HG03108 (cell line): ENCODE measurements around the gene PIAS4.

Experiments
- ATAC-seq: cut with Tn5 transposase; IDR thresholded peaks from one replicate; pipeline ENCODE4 v1.9.1; 2021; ENCODE audit warnings: moderate library complexity; ENCODE audit not compliant: unreplicated experiment

The PIAS4 gene

DNA sequence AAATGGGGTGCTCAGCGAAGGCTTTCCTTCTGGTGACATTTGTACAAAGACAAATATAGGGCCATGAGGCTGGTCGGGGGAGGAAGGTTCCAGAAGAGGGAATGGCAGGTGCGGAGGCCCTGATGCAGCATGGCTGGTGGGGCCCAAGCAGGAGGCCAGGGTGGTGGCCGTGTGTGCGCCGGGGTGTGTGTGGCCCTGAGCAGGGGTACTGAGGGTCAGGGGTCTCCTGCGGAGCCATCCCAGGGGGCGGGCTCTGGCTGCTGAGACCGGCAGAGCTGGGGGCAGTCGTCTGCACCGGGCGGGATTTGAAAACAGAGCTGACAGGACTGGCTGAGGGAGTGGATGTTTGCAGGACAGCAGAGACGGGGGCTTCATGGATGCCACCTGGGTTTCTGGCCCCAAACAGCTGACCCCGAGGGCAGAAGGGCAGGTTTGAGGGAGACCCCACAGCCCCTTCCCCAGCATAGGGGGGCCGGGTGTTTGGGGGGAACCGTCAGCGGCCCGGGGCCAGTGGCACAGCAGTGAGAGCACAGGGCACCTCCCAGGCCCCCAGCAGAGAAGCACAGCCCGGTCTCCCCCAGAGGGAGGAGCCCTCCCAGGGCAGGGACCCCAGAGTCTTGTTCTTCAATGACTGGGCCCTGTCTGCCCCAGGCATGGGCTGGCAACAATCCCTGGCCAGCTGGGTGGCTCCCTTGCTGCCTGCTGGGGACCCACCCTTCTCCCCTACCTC is 11.4 kb downstream of the PIAS4 start:
- ATAC-seq: no peak

DNA sequence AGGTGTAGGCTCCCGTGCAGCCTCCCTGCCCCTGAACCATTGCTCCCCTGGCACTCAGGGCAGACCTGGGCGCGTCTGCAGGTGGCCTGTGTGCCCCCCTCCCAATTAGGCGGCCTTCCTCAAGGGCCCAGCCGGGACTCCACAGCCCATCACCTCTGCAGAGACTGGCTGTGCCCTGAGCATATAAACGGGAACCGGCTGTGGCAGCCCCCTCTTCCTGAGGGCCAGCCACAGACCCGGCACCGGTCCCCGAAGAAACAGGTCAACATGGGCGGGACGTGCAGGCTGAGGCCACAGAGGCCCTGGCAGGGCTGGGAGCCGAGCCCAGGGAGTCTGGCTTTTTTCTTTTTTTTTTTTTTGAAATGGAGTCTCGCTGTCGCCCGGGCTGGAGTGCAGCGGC is 12.0 kb downstream of the PIAS4 start:
- ATAC-seq: no peak

DNA sequence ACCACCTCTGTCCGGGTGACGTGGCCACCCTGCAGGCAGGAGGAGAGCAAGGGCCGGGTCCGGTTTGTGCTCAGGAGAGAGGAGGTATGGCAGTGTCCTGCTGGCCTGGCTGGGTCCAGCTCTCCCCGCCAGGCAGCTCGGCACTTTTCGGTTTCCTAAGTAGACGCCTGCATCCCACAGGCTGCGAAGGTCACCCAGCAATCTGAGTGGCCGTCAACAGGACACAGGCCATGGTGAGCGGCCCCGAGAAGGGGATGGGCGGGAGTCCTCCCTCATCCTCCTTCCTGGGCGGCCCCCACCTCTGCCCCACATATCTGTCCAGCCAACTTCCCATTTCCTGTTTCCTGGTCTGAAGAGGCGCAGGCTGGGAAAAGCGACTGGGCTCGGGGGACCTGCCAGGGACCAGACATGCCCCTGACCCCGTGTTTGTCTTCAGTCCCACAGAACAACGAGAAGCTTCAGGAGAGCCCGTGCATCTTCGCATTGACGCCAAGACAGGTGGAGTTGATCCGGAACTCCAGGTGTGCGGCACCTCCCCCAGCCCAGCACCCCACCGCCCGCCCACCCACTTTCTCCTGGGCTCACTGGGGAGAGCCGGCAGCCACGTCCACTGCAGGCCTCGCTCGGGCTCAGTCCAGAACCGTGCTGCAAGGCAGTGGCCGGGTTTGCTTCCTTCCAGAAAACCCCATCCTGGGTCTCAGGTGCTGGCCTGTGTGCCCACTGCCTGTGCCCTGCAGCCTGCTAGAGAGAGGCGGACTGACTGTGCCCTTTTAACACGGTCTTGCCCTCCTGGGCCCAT is 16.3 kb downstream of the PIAS4 start:
- no peak for ATAC-seq

DNA sequence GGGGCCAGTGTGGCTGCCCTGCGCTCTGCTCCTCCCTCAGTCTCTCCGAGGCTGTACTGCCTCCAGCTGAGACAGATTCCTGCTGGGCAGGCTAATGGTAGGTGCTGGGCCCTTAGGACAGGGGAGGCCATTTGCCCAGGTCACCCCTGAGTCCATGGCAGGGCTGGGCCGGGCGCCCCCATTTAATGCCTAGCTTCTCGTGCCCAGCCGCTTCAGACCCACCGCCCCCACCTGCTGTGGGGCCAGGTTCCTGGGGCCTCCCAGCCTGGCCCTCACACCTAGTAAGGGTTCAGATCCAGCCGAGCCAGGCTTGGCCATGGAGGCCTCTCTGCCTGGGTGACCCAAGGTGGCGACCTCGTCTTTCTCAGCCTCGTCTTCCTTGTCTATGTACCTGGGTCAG is 17.8 kb downstream of the PIAS4 start:
- no peak for ATAC-seq

DNA sequence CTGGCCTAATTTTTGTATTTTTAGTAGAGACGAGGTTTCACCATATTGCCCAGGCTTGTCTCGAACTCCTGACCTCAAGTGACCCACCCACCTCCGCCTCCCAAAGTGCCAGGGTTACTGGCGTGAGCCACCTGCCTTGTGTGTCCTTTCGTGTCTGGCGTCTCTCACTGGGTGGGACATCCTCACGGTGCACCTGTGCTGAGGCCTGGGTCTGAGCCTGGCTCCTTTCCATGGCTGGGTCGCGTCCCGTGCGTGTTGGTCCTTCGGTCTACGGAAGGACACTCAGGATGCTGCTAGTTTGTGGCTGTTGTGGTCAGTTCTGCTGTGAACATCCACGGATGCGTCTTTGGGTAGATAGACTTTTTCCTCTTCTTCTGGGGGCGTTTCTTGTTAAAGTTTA is 19.6 kb downstream of the PIAS4 start:
- ATAC-seq: no peak

DNA sequence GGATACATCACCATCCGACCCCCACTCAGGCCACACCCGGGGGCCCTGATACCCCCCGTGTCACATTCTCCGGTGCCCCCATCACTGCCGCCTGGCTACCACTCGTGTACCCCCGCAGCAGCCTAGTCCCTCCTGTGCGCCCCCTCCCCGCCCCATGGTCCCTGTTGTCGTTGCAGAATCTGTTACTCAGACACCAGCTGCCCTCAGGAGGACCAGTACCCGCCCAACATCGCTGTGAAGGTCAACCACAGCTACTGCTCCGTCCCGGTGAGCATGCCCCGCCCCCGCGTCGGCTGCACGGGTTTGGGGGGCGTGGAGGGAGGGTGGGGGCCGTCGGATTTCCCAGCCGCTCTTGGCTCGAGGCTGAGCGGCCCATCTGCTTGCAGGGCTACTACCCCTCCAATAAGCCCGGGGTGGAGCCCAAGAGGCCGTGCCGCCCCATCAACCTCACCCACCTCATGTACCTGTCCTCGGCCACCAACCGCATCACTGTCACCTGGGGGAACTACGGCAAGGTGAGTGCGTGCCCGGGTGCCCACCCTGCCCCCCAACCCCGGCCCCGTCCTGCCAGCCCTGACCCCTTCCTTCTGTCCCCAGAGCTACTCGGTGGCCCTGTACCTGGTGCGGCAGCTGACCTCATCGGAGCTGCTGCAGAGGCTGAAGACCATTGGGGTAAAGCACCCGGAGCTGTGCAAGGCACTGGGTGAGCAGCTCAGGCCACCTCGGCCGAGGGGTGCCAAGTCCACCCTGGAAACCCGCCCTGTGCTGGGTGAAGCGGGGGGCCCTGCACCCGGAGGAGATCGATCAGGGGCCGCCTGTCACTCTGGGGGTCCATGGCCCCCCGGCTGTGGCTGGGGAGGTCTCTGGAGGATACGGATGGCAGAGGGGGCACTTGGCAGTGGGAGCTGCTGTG is 21.1 kb downstream of the PIAS4 start:
- no peak for ATAC-seq

DNA sequence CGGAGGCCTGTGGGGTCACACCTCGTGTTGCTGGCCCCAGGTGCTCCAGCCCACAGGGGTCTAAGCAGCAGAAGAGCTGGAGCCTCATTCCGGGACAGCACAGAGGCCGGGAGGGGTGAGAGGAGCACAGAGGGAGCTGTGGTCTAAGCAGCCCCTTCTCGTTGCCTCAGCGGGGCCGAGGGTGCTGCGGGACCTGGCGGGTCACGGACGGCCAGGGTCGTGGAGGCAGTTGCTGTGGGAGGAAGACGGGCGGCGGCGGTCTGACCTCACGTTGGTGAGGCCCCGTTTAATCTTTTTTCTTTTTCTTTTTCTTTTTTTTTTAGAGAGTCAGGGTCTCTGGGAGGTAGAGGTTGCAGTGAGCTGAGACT is 21.7 kb downstream of the PIAS4 start:
- no peak for ATAC-seq

DNA sequence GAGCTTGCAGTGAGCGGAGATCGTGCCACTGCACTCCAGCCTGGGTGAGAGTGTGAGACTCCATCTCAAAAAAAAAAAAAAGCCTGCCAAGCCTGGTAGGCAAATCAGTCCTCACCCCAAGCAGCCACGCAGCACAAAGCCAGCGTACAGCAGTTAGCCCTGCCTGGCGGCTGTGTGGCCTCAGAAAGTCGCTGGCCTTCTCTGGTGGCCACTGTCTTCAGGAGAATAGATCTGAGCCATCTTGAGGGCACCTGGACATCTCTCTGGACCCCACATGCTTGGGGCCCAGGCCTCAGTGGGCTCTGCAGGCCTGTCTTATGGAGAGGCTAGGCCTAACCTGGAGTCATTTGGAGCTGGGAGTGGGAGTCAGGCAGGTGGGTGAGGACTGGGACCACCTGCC is 23.0 kb downstream of the PIAS4 start:
- ATAC-seq: no peak

DNA sequence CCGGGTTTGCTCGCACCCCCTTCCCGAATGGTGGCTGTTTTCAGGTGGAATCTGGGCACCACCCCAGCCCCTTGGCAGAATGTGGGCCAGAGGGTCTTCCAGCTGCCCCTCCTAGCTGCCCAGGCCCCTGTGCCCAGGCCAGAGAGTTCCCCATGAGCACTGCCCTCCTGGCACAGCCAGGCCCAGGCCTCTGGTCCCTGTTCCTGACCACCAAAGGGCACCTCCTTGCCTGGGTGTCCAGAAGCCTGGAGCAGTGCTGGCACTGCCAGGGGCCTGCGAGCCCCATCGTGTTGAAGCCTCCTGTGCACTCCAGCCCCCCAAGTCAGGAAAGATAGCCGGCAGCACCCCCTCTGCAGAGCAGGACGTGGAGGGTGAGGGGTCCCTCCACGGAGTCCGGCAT is 23.4 kb downstream of the PIAS4 start:
- no peak for ATAC-seq

DNA sequence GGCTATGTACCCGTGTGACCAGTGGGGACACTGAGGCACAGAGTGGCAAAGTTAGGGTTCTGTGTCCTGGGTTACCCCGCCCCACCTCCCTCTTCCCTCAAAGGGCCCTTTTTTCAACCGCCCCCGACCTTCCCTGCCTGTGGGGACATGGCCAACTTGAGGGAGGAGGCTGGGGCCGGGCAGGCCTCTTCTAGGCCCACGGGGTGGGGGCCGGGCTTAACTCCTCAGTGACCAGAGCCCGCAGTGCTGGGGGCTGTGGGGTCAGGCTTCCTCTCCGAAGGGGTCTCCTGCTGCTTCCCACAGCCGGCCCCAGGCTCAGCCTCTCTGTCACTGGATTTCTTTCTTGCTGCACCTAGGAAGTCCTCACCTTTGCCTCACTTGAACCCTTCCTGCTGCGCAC is 23.9 kb downstream of the PIAS4 start:
- no peak for ATAC-seq

DNA sequence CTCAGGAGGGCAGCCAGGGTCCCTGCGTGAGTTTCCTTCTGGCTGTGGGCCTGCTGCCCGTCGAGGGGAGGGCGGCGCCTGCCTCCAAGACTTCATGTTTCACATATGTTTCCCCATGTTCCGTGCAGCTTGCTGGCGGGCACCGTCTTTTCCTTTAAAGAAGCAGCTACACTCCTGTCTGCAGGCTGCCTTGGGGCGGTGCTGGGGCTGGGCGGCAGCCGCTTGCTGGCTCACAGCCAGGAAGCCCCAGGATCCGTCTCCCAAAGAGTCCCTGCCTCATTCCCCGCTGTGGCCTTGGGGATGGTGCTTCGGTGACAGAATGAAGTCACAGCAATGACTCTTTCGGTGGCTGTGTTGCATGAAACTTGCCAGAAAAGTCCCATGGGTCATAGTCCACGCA is 24.9 kb downstream of the PIAS4 start:
- ATAC-seq: no peak

DNA sequence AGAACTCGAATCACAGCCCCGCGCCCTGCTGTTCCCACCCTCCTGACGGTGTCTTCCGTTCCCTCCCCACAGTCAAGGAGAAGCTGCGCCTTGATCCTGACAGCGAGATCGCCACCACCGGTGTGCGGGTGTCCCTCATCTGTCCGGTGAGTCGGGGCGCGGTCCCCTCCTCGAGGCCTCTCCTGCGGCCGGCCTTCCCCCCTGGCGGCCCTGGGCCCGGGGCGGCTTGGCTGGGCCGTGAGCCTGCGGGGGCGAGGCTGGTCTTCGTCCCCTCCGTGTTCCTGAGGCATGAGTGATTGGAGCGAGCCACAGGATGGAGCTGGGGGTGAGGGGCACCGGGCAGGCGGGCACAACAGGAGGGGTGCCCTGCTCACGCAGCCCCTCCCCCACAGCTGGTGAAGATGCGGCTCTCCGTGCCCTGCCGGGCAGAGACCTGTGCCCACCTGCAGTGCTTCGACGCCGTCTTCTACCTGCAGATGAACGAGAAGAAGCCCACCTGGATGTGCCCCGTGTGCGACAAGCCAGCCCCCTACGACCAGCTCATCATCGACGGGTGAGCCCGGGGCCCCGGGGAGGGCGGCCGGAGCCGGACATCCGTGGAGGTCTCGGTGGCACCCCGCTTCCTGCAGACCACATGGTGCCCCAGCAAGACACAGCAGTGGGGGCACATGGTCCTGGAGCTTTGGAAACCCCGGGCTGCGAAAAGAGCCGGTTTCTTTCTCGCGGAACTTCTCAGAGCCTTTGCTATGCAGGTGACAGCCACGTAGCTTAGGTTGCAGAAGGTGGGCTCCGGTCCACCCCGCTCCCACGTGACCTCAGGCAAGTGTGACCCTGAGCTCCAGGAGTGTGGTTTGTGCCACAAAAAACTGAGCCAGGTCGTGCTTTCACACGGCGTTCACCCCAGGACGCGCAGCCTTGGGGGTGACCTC is 25.8 kb downstream of the PIAS4 start:
- no peak for ATAC-seq

DNA sequence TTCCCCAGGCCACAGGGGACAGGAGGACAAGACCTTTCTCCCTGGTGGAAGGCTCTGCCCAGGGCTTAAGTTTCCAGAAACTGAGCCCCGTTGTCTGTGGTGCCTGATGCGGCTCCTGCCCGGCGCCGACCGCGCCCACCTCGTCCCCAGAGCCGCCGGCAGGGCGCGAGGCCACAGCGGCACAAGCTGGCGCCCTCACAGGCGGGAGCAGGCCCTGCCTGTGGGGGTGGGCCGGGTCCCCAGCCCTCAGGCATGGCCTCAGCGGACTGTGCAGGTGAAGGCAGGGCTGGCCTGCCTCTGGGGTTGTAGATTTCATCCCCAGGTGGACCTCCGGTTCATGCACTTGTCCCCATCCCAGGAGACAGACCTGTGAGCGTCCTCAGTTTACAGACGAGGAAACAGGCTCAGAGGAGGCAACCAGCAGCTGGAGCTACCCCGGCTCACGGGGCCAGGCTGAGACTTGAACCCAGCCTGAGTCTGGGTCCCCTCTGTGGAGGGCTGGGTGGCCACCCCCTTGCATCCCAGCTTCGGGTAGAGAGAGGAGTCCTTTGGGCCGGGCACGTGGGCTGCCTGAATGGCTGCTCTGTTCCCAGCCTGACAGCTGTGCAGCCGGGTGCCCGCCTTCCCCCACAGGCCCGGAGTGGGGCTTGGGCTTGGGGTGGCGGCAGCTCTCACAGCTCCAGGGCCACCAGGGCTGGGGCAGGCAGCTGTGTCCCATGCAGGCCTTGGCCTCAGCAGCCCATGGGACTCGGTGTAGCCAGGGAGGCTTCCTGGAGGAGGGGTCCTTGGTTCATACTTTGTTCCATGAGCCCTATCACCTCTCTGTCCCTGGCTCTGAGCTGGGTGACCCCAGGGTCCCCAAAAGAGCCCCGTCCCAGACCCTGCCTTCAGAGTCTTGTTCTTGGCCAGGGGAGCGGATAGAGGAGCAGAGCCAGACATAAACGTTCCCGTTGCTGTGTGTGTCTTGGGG is 26.8 kb downstream of the PIAS4 start:
- no peak for ATAC-seq

DNA sequence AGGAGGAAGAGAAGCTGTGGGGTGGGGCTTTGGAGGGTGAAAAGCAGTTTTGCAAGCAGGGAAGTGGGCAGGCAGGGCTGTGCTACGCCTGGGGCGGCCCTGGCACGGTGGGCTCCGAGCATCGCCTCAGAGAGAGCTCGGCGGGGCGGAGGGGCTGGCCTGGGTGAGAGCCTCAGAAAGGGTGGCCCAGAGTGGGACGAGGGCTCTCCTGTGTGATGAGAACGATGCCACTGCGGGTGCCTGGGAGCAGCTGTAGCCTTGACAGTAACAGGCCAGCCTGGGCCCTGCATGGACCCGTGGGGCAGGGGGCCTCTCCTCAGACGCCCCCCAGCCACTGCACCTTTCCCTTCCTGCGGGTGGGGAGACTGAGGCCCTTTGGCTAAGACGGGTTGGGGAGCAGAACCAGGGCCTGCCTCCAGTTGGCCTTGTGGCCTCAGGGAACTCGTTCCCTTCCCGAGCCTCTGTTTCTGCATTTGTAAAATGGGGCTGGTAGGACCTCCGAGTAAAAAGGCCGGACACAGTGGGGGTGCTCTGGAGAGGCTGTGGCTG is 27.6 kb downstream of the PIAS4 start:
- ATAC-seq: no peak

DNA sequence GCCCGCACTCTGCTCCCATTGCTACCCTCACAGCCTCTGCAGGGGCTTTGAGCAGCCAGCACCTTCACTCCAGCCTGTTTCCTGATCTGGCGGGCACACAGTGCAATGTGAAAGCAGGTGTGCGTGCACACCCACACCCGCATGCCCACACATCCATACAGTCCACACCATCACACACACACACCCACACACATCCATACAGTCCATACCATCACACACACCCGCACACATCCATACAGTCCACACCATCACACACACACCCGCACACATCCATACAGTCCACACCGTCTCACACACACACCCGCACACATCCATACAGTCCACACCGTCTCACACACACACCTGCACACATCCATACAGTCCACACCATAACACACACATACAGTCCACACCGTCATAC is 28.0 kb downstream of the PIAS4 start:
- ATAC-seq: no peak

DNA sequence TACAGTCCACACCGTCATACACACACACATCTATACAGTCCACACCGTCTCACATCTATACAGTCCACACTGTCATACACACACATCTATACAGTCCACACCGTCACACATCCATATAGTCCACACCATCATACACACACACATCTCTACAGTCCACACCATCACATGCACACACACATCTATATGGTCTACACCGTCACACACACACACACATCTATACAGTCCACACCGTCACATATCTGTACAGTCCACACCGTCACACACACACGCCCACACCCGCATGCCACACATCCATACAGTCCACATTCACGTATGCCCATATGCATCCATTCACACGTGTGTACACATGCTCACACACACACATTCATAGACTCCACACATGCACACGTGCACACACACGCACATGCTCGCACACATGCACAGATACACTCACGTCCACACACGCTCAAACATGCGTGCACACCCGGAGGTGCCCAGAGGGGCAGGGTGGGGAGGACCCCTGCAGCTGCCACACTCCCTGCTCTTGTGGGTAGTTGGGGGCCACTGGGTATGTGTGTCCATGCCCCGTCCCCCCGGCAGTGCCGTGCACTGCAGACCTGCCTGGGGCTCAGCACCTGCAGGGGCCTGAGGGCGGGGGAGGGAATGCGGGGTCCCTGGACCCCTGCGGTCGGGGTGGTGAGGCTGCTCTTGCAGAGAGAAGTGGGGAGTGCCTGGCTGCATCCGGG is 29.2 kb downstream of the PIAS4 start:
- no peak for ATAC-seq

DNA sequence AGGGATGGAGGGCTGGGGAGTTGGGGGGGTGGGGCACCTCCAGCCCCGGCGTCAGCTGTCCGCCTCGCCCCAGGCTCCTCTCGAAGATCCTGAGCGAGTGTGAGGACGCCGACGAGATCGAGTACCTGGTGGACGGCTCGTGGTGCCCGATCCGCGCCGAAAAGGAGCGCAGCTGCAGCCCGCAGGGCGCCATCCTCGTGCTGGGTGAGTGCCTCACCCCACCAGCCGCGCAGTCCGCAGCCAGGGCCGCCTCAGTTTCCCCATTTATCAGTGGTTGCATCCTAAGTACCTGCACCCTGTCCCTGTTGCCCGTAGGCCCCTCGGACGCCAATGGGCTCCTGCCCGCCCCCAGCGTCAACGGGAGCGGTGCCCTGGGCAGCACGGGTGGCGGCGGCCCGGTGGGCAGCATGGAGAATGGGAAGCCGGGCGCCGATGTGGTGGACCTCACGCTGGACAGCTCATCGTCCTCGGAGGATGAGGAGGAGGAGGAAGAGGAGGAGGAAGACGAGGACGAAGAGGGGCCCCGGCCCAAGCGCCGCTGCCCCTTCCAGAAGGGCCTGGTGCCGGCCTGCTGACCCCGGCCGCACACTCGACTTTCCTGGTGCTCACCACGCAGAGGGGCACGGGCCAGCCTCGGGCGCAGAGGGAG is 29.9 kb downstream of the PIAS4 start:
- ATAC-seq: no peak

DNA sequence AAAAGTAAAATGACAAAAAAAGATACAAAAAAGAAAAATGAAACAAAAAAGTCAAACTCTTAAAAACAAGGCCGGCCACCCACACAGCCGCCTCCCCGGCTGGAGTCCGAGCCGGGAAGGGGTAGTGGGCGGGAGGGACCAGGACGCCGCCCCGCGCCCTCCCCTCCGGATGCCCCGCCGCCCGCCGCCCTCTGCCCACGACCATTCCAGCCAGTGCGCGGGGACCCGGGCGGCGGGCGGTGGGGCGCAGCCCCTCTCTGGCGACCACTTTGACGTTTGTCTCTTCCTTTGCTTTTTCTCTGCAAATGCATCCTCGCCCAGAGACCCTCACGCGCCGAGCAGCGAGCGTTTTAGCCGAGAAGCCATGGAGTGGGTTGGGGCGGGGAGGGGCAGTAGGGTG is 30.5 kb downstream of the PIAS4 start:
- ATAC-seq: no peak
